Liver (tissue), 9 donors: Measurements from ENCODE around the gene NR2C1. TPM values are rescaled to one million over a fixed set of nuclear protein-coding genes. Genes with fewer than 3 reads are reported as not detected.

Experiments used
- DNase-seq: peaks from one replicate; pipeline ENCODE4 v3.0.0-alpha.2; 2017; ENCODE audit warnings: low spot score
- H3K27ac ChIP-seq, 2 donors: one replicate each; pipeline ENCODE4 v1.7.0; 2013; ENCODE audit warnings: inconsistent platforms in 2 of 2, low read length in 2 of 2, control low read depth in 1 of 2, low read depth in 1 of 2, mild to moderate bottlenecking in 1 of 2
- H3K27me3 ChIP-seq, 4 donors: one replicate each; pipeline versions ENCODE4 v1.6.1 to v1.7.0; 2013; ENCODE audit warnings: low read length in 3 of 4, inconsistent platforms in 1 of 4, mild to moderate bottlenecking in 1 of 4, moderate library complexity in 1 of 4; ENCODE audit not compliant: control insufficient read depth in 4 of 4, insufficient read depth in 4 of 4
- H3K36me3 ChIP-seq, 4 donors: one replicate each; pipeline versions ENCODE4 v1.6.1 to v1.7.0; 2013; ENCODE audit warnings: low read length in 3 of 4, mild to moderate bottlenecking in 3 of 4, low read depth in 1 of 4, moderate library complexity in 1 of 4; ENCODE audit not compliant: control insufficient read depth in 4 of 4, insufficient read depth in 3 of 4
- H3K4me1 ChIP-seq, 4 donors: one replicate each; pipeline versions ENCODE4 v1.6.1 to v1.7.0; 2013; ENCODE audit warnings: low read length in 3 of 4, mild to moderate bottlenecking in 3 of 4, moderate library complexity in 1 of 4; ENCODE audit not compliant: control insufficient read depth in 4 of 4, insufficient read depth in 4 of 4
- H3K4me3 ChIP-seq, 3 donors: one replicate each; pipeline versions ENCODE4 v1.6.1 to v1.7.0; 2013; ENCODE audit warnings: low read length in 3 of 3, control low read depth in 1 of 3, low read depth in 1 of 3, mild to moderate bottlenecking in 1 of 3
- H3K9ac ChIP-seq, 2 donors: one replicate each; pipeline ENCODE4 v1.7.0; 2013; ENCODE audit warnings: low read length in 2 of 2, mild to moderate bottlenecking in 2 of 2, moderate library complexity in 2 of 2, control low read depth in 1 of 2, low read depth in 1 of 2
- H3K9me3 ChIP-seq, 4 donors: one replicate each; pipeline versions ENCODE4 v1.6.1 to v1.7.0; 2013; ENCODE audit warnings: low read length in 3 of 4; ENCODE audit not compliant: control insufficient read depth in 4 of 4
- ATF3 ChIP-seq: IDR thresholded peaks from 2 replicates; pipeline ENCODE4 v1.6.1; 2016; ENCODE audit warnings: antibody characterized with exemption
- CTCF ChIP-seq: fragments of 150-350 bp; IDR thresholded peaks from 2 replicates; pipeline ENCODE4 v1.5.1; 2017; ENCODE audit warnings: improper control_type of control experiment, low read depth, low read length; ENCODE audit not compliant: missing input control
- EGR1 ChIP-seq, 2 donors: IDR thresholded peaks; 2 replicates each; pipeline ENCODE4 v1.6.1; 2016 to 2018; ENCODE audit warnings: antibody characterized with exemption in 2 of 2, low read depth in 2 of 2
- FOXA1 ChIP-seq: IDR thresholded peaks from 2 replicates; pipeline ENCODE4 v1.6.1; 2016; ENCODE audit warnings: antibody characterized with exemption
- FOXA2 ChIP-seq: IDR thresholded peaks from 2 replicates; pipeline ENCODE4 v1.6.1; 2016; ENCODE audit warnings: antibody characterized with exemption
- GABPA ChIP-seq, 2 donors: IDR thresholded peaks in 1 of 2; conservative IDR thresholded peaks in 1 of 2; 2 replicates each; pipeline ENCODE4 v1.6.1; 2016; ENCODE audit warnings: antibody characterized with exemption in 2 of 2, mild to moderate bottlenecking in 1 of 2, moderate library complexity in 1 of 2
- HNF4G ChIP-seq: IDR thresholded peaks from 2 replicates; pipeline ENCODE4 v1.6.1; 2016; ENCODE audit warnings: antibody characterized with exemption
- JUND ChIP-seq, 2 donors: IDR thresholded peaks; 2 replicates each; pipeline ENCODE4 v1.6.1; 2016; ENCODE audit warnings: antibody characterized with exemption in 2 of 2
- RAD21 ChIP-seq, 2 donors: IDR thresholded peaks; 2 replicates each; pipeline ENCODE4 v1.6.1; 2016; ENCODE audit warnings: antibody characterized with exemption in 2 of 2, mild to moderate bottlenecking in 2 of 2
- REST ChIP-seq: IDR thresholded peaks from 2 replicates; pipeline ENCODE4 v1.6.1; 2016; ENCODE audit warnings: antibody characterized with exemption, mild to moderate bottlenecking
- RXRA ChIP-seq, 2 donors: IDR thresholded peaks; 2 replicates each; pipeline ENCODE4 v1.6.1; 2017 to 2018; ENCODE audit warnings: antibody characterized with exemption in 2 of 2, mild to moderate bottlenecking in 1 of 2
- SP1 ChIP-seq: IDR thresholded peaks from 2 replicates; pipeline ENCODE4 v1.6.1; 2018; ENCODE audit warnings: antibody characterized with exemption, mild to moderate bottlenecking
- TAF1 ChIP-seq: conservative IDR thresholded peaks from 2 replicates; pipeline ENCODE4 v1.6.1; 2016; ENCODE audit warnings: antibody characterized with exemption, mild to moderate bottlenecking
- YY1 ChIP-seq: IDR thresholded peaks from 2 replicates; pipeline ENCODE4 v1.6.1; 2016; ENCODE audit warnings: antibody characterized with exemption, mild to moderate bottlenecking
- WGBS: extraction: QIAGEN DNeasy Blood & Tissue Kit; methylation state at CpG from one replicate; pipeline ENCODE4 v1.1.7; 2013; 5-methylcytosine and 5-hydroxymethylcytosine counted together
- polyA plus RNA-seq, 2 donors: library from polyadenylated mRNA; stranded (reverse) in 1 of 2; unstranded in 1 of 2; fragments of 200-250 nt in 1 of 2; fragments of >200 nt in 1 of 2; fragmentation: Nextera tagmentation in 1 of 2; extraction: Ambion mirVana in 1 of 2; gene quantifications; one replicate each; pipeline versions ENCODE4 v1.2.1 to v1.2.3, GENCODE V29; 2013 to 2015
- total RNA-seq, 2 donors: library from RNA; depleted of rRNA; stranded (reverse); fragments of >200 nt; gene quantifications; one replicate each; pipeline ENCODE4 v1.2.3, GENCODE V29; 2014
- TF ChIP-seq, protein P1 (sequence below): IDR thresholded peaks from 2 replicates; pipeline ENCODE4 v1.6.1; 2016; ENCODE audit warnings: antibody characterized with exemption
- TF ChIP-seq, protein P2 (sequence below): IDR thresholded peaks from 2 replicates; pipeline ENCODE4 v1.6.1; 2016; ENCODE audit warnings: antibody characterized with exemption
- donor health status: healthy.
- donor health status: healthy.
- donor health status: healthy.
- donor health status: healthy.
- donor health status: healthy.

The NR2C1 gene
- total and polyA plus RNA-seq, 4 donors, result 8.3 to 32.0 (median 21.0) TPM

DNA sequence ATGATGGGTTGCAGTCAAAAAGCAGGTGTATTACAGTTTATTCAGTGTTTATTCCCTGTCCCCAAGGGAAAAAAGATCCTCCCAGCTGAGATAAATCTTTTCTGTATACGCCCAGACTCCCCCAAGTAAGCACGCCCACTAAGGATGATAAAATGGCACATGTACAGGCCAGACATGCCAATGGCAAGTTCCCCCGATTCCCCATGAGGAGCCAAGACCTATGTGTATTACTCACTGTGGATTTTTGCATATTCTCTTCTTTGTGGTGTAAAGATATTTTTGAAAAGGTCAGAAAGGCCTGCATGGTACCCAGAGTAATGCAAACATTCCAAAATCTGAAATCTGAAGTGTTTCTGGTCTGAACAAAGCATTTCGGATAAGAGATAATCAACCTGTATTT lies 22.2 kb downstream of the NR2C1 start:
- no peak for TF ChIP-seq FOXA2
- Histone ChIP-seq H3K9ac (no peak overlapping the region), H3K4me1 (no peaks in the 10 kb centered on the region), H3K9me3 (no peaks in the 10 kb centered on the region), H3K27me3 (no peaks in the 10 kb centered on the region), H3K27ac (no peak overlapping the region), H3K36me3 (peaks cover 8 to 51% (median 40%) of the 10 kb centered on the region in 4 donors), H3K4me3 (no peak overlapping the region)
- DNase-seq, result no peak
- WGBS, result 95% methylated on average over 4 of the region's 4 CpGs

DNA sequence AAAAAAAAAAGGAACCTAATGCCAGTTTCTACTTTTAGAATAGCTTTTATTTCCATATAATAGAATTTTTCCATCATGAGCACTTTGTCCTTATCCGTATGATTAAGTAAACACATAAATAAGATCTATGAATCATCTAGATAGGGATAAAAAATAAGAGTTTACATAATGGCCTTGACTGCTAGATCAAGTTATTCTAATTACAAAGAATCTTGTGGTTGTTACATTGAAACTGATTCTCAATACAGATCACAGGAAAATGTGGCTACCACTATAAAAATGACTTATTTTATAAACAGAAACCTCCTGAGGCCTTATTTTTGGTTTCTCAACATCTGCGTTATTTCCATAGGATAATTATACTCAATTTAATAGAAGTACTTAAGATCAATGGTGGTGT lies 35.5 kb downstream of the NR2C1 start:
- no peaks in the 10 kb centered on the region for H3K27me3 ChIP-seq
- TF ChIP-seq EGR1 (IDR thresholded peaks at IDR 0.05; ENCODE audit: low read depth in 2 of 2), result no peak
- TF ChIP-seq GABPA (IDR thresholded peaks at IDR 0.05 in 1 of 2, conservative IDR thresholded peaks at IDR 0.05 in 1 of 2), result no peak
- TF ChIP-seq TAF1, result no peak
- TF ChIP-seq ATF3, result no peak
- TF ChIP-seq RXRA (IDR thresholded peaks at IDR 0.05), result no peak
- TF ChIP-seq RAD21 (IDR thresholded peaks at IDR 0.05), result no peak
- no peak for TF ChIP-seq SP1
- TF ChIP-seq REST, result no peak
- TF ChIP-seq YY1, result no peak
- no peak for TF ChIP-seq JUND (IDR thresholded peaks at IDR 0.05)
- no peak for TF ChIP-seq FOXA1
- TF ChIP-seq CTCF, result no peak
- TF ChIP-seq, protein P1, sequence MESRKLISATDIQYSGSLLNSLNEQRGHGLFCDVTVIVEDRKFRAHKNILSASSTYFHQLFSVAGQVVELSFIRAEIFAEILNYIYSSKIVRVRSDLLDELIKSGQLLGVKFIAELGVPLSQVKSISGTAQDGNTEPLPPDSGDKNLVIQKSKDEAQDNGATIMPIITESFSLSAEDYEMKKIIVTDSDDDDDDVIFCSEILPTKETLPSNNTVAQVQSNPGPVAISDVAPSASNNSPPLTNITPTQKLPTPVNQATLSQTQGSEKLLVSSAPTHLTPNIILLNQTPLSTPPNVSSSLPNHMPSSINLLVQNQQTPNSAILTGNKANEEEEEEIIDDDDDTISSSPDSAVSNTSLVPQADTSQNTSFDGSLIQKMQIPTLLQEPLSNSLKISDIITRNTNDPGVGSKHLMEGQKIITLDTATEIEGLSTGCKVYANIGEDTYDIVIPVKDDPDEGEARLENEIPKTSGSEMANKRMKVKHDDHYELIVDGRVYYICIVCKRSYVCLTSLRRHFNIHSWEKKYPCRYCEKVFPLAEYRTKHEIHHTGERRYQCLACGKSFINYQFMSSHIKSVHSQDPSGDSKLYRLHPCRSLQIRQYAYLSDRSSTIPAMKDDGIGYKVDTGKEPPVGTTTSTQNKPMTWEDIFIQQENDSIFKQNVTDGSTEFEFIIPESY, result no peak
- TF ChIP-seq, protein P2, sequence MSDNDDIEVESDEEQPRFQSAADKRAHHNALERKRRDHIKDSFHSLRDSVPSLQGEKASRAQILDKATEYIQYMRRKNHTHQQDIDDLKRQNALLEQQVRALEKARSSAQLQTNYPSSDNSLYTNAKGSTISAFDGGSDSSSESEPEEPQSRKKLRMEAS, result no peak
- TF ChIP-seq FOXA2, result no peak
- TF ChIP-seq HNF4G, result no peak
- DNase-seq, result no peak
- H3K9ac ChIP-seq, result no peak overlapping the region
- 92% methylated on average over 2 of the region's 2 CpGs for WGBS
- peaks cover 0 to 1% (median 0%) of the 10 kb centered on the region in 4 donors for H3K4me1 ChIP-seq
- no peak overlapping the region for H3K27ac ChIP-seq
- H3K36me3 ChIP-seq, result peaks cover 1 to 42% (median 30%) of the 10 kb centered on the region in 4 donors
- H3K4me3 ChIP-seq, result no peak overlapping the region
- H3K9me3 ChIP-seq, result no peaks in the 10 kb centered on the region
